ENCODE results near the gene SLC36A4. TPM values are rescaled to one million over a fixed set of nuclear protein-coding genes. Genes with fewer than 3 reads are reported as not detected.
"Not testable (repeated sequence)": the region's sequence is repeated elsewhere in the genome, so short reads cannot be mapped to it uniquely, and the experiment has no call there.

SLC36A4 gene
- polyA plus RNA-seq, 6 donors from 2014 or later: 23.6 to 35.4 (median 34.0) TPM

DNA sequence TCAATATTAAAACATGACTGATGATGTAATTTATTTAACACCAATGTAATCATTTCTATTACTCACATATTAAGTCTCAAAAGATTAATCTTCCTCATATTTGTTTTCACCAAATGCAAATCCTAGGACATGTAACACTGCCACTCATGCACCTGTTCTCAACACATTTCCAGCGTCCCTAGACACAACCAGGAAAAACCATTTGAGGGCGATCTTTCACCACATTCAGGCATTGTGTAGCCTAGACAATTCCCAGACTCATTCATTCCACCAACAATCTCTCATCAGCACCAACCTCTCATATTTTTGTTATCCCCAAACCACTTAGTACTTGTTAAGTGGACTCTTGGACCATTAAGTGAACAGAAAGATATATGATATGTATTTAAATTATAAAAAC is 66.1 kb downstream of the SLC36A4 start:
- H3K4me3 Mint-ChIP-seq: no peak overlapping the region
- peaks cover 0 to 4% (median 0%) of the 10 kb centered on the region in 3 donors for H3K4me1 Mint-ChIP-seq
- no peak for ATAC-seq (ENCODE audit: low read depth in 2 of 2)
- H3K36me3 Mint-ChIP-seq: no peaks in the 10 kb centered on the region
- peaks cover 0 to 15% (median 2%) of the 10 kb centered on the region in 3 donors for H3K27me3 Mint-ChIP-seq
- DNase-seq: no peak
- H3K9me3 Mint-ChIP-seq: peaks cover 0 to 2% (median under 1%) of the 10 kb centered on the region in 7 donors
- peak overlapping the region in 1 of 6 donors; percentile 11 for H3K27ac Mint-ChIP-seq

DNA sequence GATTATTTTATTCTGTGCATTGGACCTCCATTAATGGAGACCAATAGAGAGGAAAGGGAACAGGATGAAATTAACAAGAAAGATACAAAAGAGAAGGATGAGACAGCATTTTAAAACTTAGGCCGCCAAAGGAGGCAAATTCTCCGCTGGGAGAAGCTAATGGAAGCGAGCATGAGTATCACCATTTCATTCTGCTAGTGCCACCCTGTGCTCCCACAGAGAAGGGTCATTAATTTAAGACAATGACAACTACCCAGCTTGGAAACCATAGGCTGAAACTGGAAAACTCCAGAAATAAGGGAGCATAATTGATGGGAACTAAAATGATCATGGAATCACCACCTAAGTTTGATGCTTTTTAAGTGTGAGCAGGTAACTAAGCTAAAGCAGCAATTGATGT is 69.2 kb downstream of the SLC36A4 start:
- ATAC-seq (ENCODE audit: low read depth in 2 of 2) (no peak), DNase-seq (no peak)
- Mint-ChIP-seq H3K9me3 (peaks cover 0 to 13% (median 7%) of the 10 kb centered on the region in 7 donors), H3K27ac (no peak overlapping the region), H3K36me3 (peaks cover 0 to 5% of the 10 kb centered on the region in 2 donors), H3K27me3 (peaks cover 0 to 22% (median 12%) of the 10 kb centered on the region in 3 donors), H3K4me1 (no peaks in the 10 kb centered on the region), H3K4me3 (no peak overlapping the region)

- Mint-ChIP-seq H3K27me3 (peaks cover 13 to 30% (median 26%) of the 10 kb centered on the region in 3 donors), H3K27ac (no peak overlapping the region), H3K9me3 (peaks cover 0 to 13% (median 7%) of the 10 kb centered on the region in 7 donors), H3K4me3 (no peak overlapping the region), H3K36me3 (peaks cover 0 to 5% of the 10 kb centered on the region in 2 donors), H3K4me1 (no peaks in the 10 kb centered on the region)
- DNase-seq (no peak), ATAC-seq (ENCODE audit: low read depth in 2 of 2) (no peak)
Observed at GRCh38 chr11:93123351-93123898, 74.4 kb downstream of the SLC36A4 start.

DNA sequence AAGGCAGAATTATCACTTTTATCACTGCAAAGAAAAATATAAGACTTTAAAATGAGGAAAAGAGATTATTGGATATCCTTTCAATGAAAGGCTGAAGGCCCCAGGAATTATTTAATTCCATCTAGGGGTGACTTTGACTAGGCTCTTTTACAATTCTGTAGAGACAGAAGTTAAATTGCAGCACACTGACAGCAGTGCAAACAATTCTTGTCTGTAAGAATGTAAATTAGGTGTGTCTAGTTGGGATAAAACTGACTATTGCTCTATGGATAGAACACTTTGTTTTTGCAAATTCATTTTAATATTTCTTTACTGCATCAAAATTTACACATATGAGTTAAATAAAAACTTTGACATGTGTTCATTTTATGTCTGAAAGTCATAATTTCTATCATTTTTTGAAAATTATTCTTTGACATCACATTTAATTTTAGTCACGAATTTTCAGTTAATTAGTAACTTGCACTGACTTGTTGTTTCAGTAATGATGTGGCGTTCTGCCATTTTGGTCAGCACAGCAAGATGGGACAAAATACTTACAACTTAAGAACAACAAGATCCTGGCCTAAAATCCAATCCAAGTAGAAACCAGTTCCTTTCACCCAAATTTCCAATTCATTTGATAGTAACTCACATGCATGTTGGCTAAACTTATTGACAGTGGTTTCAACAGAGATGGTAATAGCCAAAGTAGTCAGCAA is 75.1 kb downstream of the SLC36A4 start:
- Mint-ChIP-seq H3K36me3 (peaks cover 0 to 5% of the 10 kb centered on the region in 2 donors), H3K4me1 (no peaks in the 10 kb centered on the region), H3K27ac (no peak overlapping the region), H3K27me3 (peaks cover 17 to 32% (median 30%) of the 10 kb centered on the region in 3 donors), H3K9me3 (peaks cover 0 to 13% (median 7%) of the 10 kb centered on the region in 7 donors), H3K4me3 (no peak overlapping the region)
- ATAC-seq (ENCODE audit: low read depth in 2 of 2) (no peak), DNase-seq (no peak)

- Mint-ChIP-seq H3K4me3 (no peak overlapping the region), H3K9me3 (peaks cover 0 to 7% (median 0%) of the 10 kb centered on the region in 7 donors), H3K36me3 (no peaks in the 10 kb centered on the region), H3K4me1 (no peaks in the 10 kb centered on the region), H3K27ac (no peak overlapping the region), H3K27me3 (peaks cover 25 to 33% (median 32%) of the 10 kb centered on the region in 3 donors)
- ATAC-seq (ENCODE audit: low read depth in 2 of 2) (no peak), DNase-seq (no peak)
Observed at GRCh38 chr11:93118276-93118675, 79.5 kb downstream of the SLC36A4 start.

DNA sequence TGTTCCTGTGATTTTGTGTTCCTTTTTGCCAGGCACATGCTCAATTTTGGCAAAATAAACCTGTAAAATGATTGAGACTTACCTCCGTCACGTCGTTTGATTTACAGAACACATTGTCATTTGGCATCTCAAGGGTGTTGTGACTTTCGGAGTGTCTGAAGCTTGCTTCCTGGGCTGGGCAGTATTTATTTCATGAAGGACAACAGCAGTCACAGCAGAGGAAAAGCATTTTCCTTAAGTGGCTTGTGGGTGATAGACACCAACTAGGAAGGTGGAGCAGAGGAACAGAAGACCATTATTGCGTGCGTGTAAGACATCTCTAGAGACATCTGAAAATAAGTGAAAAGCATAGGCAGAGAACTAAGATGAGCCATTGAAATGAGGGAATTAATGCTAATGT is 80.2 kb downstream of the SLC36A4 start:
- H3K4me3 Mint-ChIP-seq: no peak overlapping the region
- no peaks in the 10 kb centered on the region for H3K36me3 Mint-ChIP-seq
- H3K9me3 Mint-ChIP-seq: peaks cover 0 to 7% (median 0%) of the 10 kb centered on the region in 7 donors
- H3K27ac Mint-ChIP-seq: no peak overlapping the region
- peaks cover 25 to 36% (median 32%) of the 10 kb centered on the region in 3 donors for H3K27me3 Mint-ChIP-seq
- ATAC-seq (ENCODE audit: low read depth in 2 of 2) (no peak), DNase-seq (no peak)
- no peaks in the 10 kb centered on the region for H3K4me1 Mint-ChIP-seq

DNA sequence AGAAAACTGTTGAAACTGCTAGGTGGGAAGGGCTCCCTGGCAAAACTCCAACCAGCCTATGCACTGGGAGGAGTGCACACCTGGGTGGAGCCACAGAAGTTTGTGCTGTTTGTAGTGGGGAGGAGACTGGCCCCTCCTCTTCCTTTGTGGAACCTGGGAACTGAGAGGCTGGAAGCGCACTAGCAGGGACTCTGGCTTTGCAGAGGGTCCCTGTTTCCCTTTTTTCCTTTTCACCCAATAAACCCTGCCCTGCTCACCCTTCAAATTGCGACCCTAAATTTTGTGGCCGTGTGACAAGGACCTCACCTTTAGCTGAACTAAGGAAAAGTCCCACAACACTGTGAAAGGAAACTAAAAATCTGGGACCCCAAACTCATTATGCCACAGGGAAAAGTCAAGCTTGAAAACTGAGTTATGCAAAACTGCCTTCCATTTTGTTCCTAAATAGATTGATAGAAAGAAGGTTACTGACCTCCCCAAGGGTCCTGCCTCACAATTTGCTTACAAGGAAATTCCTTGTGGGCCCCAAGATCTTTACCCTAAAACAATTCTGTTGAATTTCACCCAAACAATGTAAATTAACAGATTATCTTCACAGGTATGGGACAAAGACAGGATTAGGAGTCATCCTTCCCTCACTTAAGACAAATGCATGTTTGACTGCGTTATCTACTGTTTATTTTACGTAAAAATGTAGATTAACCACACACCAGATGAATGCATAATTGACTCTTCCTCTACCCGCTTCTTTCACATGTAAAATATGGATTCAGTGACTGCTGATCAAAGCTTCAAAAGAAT is 81.0 kb downstream of the SLC36A4 start:
- no peak for ATAC-seq (ENCODE audit: low read depth in 2 of 2)
- Mint-ChIP-seq H3K4me3 (no peak overlapping the region), H3K9me3 (peaks cover 0 to 7% (median 1%) of the 10 kb centered on the region in 7 donors), H3K27me3 (peaks cover 25 to 42% (median 32%) of the 10 kb centered on the region in 3 donors), H3K4me1 (no peaks in the 10 kb centered on the region), H3K36me3 (no peaks in the 10 kb centered on the region), H3K27ac (no peak overlapping the region)
- DNase-seq: no peak

DNA sequence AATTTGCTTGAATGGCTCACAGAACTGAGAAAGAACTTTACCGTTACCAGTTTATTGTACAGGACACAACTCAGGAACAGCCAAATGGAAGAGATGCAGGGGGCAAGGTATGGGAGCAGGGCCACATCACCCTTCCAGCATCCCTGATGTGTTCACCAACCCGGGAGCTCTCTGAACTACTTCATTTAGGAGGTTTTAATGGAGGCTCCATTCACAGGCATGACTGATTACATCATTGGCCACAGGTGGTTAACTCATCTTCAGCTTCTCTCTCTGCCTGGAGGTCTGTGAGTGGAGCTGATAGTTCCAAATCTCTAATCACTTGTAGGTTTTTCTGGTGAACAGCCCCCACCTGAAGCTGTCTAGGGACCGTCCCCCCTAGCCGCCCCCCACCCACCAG is 83.5 kb downstream of the SLC36A4 start:
- Mint-ChIP-seq H3K9me3 (peaks cover 0 to 14% (median 4%) of the 10 kb centered on the region in 7 donors), H3K27ac (no peak overlapping the region), H3K4me3 (no peak overlapping the region), H3K36me3 (no peaks in the 10 kb centered on the region), H3K4me1 (no peaks in the 10 kb centered on the region), H3K27me3 (peaks cover 17 to 36% (median 27%) of the 10 kb centered on the region in 3 donors)
- DNase-seq (no peak), ATAC-seq (ENCODE audit: low read depth in 2 of 2) (no peak)

DNA sequence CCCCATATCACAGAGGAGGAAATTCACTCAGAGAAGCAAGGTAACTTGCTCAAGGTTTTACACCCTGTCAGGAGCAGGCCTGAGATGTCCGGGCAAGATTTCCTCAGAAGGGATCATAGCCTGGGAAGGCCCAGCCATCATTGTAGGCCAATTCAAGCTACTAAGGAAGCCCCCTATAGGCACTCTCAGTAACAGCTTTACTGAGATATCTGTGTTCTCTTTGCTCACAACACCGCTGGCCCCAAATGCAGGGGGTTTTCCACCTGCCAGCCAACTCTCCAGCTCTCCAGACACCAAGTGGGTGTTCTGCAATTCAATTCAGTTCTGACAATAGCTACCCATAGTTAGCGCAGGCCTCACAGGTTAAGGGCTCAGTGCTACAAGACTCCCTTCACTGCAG is 84.0 kb downstream of the SLC36A4 start:
- no peak overlapping the region for H3K27ac Mint-ChIP-seq
- H3K27me3 Mint-ChIP-seq: peaks cover 17 to 31% (median 24%) of the 10 kb centered on the region in 3 donors
- ATAC-seq (ENCODE audit: low read depth in 2 of 2): no peak
- no peak overlapping the region for H3K4me3 Mint-ChIP-seq
- DNase-seq: no peak
- no peaks in the 10 kb centered on the region for H3K36me3 Mint-ChIP-seq
- H3K9me3 Mint-ChIP-seq: peaks cover 0 to 14% (median 5%) of the 10 kb centered on the region in 7 donors
- no peaks in the 10 kb centered on the region for H3K4me1 Mint-ChIP-seq

DNA sequence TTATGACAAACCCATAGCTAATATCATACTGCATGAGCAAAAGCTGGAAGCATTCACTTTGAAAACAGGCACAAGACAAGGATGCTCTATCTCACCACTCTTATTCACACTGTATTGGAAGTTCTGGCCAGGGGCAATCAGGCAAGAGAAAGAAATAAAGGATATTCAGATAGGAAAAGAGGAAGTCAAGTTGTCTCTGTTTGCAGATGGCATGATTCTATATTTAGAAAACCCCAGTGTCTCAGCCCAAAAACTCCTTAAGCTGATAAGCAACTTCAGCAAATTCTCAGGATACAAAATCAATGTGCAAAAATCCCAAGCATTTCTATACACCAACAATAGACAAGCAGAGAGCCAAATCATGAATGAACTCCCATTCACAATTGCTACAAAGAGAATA is 86.6 kb downstream of the SLC36A4 start:
- not testable (repeated sequence) for H3K4me1 Mint-ChIP-seq; H3K27ac Mint-ChIP-seq; DNase-seq; H3K36me3 Mint-ChIP-seq; ATAC-seq (ENCODE audit: low read depth in 2 of 2); H3K4me3 Mint-ChIP-seq; H3K9me3 Mint-ChIP-seq
- H3K27me3 Mint-ChIP-seq: peaks cover 6 to 17% (median 12%) of the 10 kb centered on the region in 3 donors

- H3K36me3 Mint-ChIP-seq: peaks cover 3 to 13% of the 10 kb centered on the region in 2 donors
- H3K4me1 Mint-ChIP-seq: no peaks in the 10 kb centered on the region
- H3K27me3 Mint-ChIP-seq: peaks cover 0 to 21% (median 7%) of the 10 kb centered on the region in 3 donors
- DNase-seq (no peak), ATAC-seq (ENCODE audit: low read depth in 2 of 2) (no peak)
- no peak overlapping the region for H3K27ac Mint-ChIP-seq
- peaks cover 16 to 39% (median 22%) of the 10 kb centered on the region in 7 donors for H3K9me3 Mint-ChIP-seq
- no peak overlapping the region for H3K4me3 Mint-ChIP-seq
Observed at GRCh38 chr11:93100211-93100610, 97.6 kb downstream of the SLC36A4 start.

- no peak overlapping the region for H3K27ac Mint-ChIP-seq
- DNase-seq (no peak), ATAC-seq (ENCODE audit: low read depth in 2 of 2) (no peak)
- H3K36me3 Mint-ChIP-seq: peaks cover 6 to 16% of the 10 kb centered on the region in 2 donors
- no peaks in the 10 kb centered on the region for H3K4me1 Mint-ChIP-seq
- H3K4me3 Mint-ChIP-seq: no peak overlapping the region
- H3K27me3 Mint-ChIP-seq: peaks cover 0 to 21% (median 7%) of the 10 kb centered on the region in 3 donors
- H3K9me3 Mint-ChIP-seq: peaks cover 20 to 43% (median 24%) of the 10 kb centered on the region in 7 donors
Observed at GRCh38 chr11:93099806-93100205, 98.0 kb downstream of the SLC36A4 start.
